Left hindlimb (tissue), 1 donor: ENCODE measurements around the gene UROC1.

Source experiments
- DNase-seq: peaks from one replicate; pipeline ENCODE4 v3.0.0-alpha.2; 2018

UROC1 gene

GRCh38 chr3:126530171-126531050, 12.8 kb upstream of the UROC1 start:
- peak; percentile 84 for DNase-seq

- DNase-seq, result peak; percentile 28
Measured at GRCh38 chr3:126529585-126530170, 12.1 kb upstream of the UROC1 start.

- peak; percentile 16 for DNase-seq
Measured at GRCh38 chr3:126528800-126529541, 11.4 kb upstream of the UROC1 start.

- DNase-seq, result no peak
Measured at GRCh38 chr3:126528419-126528799, 10.8 kb upstream of the UROC1 start.

- no peak for DNase-seq
Measured at GRCh38 chr3:126527455-126528211, 10.1 kb upstream of the UROC1 start.

- DNase-seq, result no peak
Measured at GRCh38 chr3:126527006-126527405, 9.4 kb upstream of the UROC1 start.

GRCh38 chr3:126526668-126527005, 9.1 kb upstream of the UROC1 start:
- no peak for DNase-seq

- no peak for DNase-seq
Measured at GRCh38 chr3:126525853-126526667, 8.5 kb upstream of the UROC1 start.

GRCh38 chr3:126525091-126525852, 7.7 kb upstream of the UROC1 start:
- no peak for DNase-seq

- no peak for DNase-seq
Measured at GRCh38 chr3:126524429-126524988, 6.9 kb upstream of the UROC1 start.

GRCh38 chr3:126523745-126524428, 6.3 kb upstream of the UROC1 start, which contains the start of gene CHST13:
CHST13 (plus strand) TSS chr3:126524155; CDS start chr3:126524333, 178 bp downstream.
- DNase-seq, result peak; percentile 60

GRCh38 chr3:126522363-126522788, 4.8 kb upstream of the UROC1 start:
- DNase-seq, result peak; percentile 62

- DNase-seq, result peak; percentile 31
Measured at GRCh38 chr3:126521122-126521891, 3.7 kb upstream of the UROC1 start.

GRCh38 chr3:126519506-126520455, 2.2 kb upstream of the UROC1 start:
- peak; percentile 17 for DNase-seq

- peak; percentile 8 for DNase-seq
Measured at GRCh38 chr3:126518779-126519177, 1.2 kb upstream of the UROC1 start.

GRCh38 chr3:126517986-126518778, 609 bp upstream of the UROC1 start:
- DNase-seq, result peak; percentile 14

GRCh38 chr3:126516936-126517290, 660 bp downstream of the UROC1 start:
- peak; percentile 8 for DNase-seq
